ENCODE results near the gene ECI1.

ECI1 gene, protein sequence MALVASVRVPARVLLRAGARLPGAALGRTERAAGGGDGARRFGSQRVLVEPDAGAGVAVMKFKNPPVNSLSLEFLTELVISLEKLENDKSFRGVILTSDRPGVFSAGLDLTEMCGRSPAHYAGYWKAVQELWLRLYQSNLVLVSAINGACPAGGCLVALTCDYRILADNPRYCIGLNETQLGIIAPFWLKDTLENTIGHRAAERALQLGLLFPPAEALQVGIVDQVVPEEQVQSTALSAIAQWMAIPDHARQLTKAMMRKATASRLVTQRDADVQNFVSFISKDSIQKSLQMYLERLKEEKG

DNA sequence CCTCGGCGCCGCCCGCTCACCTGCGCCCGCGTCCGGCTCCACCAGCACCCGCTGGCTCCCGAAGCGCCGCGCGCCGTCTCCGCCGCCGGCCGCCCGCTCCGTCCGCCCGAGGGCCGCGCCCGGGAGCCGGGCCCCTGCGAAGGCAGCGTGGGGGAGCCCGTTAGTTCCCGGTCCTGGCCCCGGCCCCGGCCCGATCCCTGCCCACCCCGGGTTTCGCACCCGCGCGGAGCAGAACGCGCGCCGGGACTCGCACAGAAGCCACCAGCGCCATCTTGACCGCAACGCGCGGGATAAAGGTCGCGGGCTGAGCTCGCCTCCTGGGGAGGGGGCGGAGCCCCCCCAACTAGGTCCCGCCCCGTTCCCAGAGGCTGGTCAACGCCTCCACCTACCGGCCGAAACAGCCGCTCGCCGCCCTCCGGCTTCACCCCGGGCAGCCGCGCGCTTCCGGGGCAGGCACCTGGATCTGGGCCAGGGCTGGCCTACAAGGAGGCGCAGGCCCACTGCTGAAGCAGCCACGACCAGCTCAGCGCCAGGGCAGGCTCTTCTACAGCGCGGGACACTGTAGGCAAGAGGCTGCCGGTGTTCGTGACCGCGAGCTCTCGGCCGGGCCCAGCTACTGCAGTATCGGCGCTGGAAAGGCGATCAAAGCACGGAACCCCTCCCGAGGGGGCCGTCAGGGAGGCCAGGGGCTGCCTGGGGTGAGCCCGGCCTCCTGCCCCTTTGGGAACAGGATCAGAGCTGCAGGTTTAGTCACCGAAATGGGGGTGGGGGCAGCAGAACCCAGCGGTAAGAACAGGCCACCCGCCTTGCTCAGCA is at the start of gene ECI1:
ECI1 (minus strand) TSS at position 292 of the 816 bp plus-strand sequence; CDS start at position 271, 21 bp downstream.
- DNase-seq (ENCODE audit: low read depth in 3 of 3): peak; percentile 57 to 70 (median 61)

DNA sequence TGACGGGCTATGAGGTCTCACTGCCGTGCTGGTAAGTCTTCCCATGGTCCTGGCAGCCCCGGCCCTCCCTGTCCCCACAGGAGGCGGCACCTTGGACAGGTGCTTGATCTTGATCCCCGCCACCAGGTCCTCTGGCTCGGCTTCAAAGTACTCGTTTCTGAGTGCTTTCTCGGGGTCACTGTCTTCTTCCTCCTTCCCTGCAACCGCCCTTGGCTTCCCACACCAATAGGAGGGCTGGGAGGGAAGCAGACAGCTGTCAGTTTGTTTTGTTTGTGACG is 48.5 kb upstream of the ECI1 start:
- DNase-seq (ENCODE audit: low read depth in 3 of 3): no peak

DNA sequence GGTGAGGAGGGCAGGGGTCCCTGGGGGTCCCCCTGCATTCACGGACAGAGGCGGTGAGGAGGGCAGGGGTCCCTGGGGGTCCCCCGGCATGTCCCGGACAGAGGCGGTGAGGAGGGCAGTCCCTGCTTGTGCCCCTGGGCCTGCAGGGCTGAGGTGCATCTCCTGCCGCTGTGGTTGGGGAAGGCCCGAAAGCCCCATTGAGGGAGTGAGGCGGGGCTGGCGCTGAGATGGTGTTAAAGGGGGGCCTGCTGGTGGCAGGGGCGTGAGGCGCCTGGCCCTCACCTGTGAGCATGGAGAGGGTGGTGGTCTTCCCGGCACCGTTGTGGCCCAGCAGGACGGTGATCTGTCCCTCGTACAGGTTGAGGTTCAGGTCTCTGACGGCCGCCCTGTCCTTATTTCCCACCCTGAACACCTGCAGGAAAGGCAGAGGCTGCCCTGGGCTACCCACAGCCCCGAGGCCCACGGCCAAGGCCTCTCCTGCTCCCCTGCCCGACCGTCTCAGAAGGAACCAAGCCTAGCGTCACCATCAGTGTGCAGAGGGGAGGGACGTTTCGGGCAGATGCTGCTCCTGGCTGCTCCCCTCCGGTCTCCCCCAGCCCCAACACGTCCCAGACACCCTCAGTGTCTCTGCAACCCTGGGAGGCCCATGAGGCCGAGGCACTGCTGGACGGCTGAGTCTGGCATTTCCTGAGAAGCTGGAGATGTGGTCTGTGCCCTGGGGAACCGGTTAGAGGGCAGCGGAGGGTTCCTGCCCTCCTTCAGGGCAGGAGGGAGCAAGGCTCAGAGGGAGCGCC is 47.9 kb upstream of the ECI1 start:
- no peak for DNase-seq (ENCODE audit: low read depth in 3 of 3)

DNA sequence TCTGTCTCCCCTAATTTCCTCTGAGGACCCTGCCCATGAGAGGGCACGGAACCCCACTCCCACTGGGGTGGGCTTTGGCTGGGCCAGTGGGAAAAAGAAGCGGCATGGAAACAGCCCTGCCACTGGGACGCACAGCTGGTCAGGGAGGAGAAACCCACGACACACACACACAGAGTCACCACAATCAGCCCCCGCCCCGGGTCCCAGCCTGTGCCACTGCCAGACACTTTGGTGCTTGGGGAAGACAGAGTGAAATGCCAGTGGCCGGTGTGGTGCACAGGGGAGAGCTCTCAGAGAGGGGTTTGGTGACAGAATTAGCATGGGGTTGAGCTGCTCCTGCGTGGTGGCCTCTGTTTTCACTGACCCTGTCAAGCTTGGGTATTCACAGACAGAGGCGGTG is 47.2 kb upstream of the ECI1 start:
- no peak for DNase-seq (ENCODE audit: low read depth in 3 of 3)

DNA sequence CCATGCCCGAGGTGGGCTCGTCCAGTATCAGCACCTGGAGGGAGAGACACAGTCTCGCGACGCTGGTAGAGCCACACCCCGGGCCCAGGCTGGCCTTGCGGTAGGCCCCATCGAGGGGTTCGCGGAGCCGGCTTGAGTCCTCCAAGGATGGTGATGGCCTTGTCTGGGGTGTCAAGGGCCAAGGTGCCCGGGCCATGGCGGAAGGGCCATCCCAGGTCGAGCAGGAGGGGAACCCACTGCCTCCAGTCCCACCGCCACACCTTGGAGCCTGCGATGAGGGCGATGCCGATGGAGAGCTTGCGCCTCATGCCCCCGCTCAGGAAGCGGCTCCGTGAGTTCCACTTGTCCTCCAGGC is 46.1 kb upstream of the ECI1 start:
- DNase-seq (ENCODE audit: low read depth in 3 of 3): no peak

DNA sequence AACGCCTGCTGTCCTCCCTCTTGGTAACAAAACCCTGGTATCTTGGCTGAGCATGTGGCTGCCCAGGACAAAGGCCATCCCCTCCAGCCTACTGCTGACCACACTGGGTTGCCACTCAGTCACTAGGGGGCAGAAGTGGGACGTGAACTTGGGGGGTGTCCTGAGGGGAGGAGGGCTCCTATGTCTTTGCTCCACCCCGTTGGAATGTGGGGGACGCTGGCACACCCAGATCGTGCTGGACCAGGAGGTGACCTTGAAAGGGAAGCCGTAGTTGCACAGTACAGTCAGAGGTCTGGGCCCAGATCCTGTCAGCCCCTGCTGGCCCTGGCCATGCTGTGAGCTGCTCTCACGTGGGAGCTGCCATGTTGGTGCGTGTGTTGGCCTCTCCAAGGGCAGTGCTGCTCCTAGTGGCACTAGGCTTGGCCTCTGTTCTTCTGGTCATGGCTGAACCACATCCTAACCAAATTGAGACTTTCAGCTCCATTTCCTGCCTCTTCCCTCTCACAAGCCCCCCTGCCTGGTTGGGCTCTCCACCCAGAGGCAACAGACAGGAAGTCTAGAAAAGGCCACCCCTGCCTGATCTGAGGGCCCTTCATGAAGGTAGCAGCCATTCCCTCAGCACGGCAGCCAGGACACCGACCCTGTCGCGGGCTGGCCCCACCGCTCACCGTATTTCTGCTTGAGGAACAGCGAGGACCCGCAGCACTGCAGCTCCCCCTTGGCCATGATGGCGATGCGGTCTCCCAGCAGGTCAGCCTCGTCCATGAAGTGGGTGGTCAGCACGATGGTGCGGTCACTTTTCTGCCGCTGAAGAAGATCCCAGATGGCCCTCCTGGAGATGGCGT is 45.5 kb upstream of the ECI1 start:
- no peak for DNase-seq (ENCODE audit: low read depth in 3 of 3)

DNA sequence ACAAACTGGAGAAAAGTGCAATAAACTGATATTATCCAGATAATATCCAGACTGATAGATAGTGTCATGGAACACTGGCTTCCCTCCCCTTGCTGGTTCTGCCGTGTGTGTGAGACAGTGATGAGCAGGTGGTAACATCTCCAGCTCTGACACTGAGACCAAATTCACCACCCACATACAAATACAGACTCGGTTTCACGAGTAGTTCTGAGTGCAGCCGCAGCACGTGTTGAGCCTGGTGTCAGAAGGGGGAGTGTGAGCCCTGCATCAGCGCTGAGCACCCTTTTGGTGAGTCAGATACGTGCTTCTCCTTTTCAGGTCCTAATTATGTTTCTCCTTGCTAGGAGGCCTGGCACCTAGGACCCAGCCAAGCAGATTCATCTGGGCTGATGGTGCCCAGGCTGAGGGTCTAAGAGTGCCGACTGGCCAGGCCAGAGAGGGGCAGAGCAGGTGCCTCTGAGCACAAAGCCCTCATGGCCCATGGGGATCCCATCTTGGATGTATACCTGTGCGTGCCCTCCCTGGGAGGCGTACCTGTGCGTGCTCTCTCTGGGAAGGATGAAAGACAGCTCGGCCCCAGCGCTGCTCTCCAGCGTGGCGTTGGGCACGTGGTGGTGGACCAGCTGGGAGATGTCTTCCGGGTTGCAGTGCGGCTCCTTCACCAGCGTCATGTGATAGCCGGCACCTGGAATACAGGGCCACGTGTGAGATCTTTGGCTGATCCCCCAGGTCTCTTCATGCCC is 43.8 kb upstream of the ECI1 start:
- no peak for DNase-seq (ENCODE audit: low read depth in 3 of 3)

DNA sequence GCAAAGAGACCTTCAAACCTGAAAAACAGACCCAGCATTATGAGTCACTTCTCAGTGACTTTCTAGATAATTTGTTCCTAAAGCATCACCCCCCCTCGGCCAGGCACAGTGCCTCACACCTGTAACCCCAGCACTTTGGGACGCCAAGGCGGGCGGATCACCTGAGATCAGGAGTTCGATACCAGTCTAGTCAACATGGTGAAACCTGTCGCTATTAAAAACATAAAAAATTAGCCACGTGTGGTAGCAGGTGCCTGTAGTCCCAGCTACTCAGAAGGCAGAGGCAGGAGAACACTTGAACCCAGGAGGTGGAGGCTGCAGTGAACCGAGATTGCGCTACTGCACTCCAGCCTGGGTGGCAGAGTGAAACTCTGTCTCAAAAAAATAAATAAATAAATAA is 40.8 kb upstream of the ECI1 start:
- no peak for DNase-seq (ENCODE audit: low read depth in 3 of 3)

DNA sequence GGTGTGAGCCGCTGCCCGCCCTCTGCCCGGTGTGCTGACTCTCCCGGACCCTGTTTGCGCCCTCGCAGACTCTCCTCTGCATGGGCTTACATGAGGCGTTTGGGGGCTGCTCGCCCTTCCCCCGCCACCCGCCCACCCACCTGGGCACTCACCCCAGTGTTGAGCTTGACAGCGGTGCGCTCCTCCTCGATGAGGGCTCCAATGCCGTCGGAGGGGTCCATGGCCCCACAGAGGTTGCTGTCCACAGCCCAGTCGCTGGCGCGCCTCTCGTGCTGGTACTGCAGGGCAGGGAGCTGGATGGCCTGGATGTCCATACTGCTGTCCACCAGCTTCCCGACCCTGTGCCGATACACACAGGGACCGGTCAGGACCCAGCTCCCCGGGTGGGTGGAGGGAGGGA is 37.9 kb upstream of the ECI1 start:
- no peak for DNase-seq (ENCODE audit: low read depth in 3 of 3)

DNA sequence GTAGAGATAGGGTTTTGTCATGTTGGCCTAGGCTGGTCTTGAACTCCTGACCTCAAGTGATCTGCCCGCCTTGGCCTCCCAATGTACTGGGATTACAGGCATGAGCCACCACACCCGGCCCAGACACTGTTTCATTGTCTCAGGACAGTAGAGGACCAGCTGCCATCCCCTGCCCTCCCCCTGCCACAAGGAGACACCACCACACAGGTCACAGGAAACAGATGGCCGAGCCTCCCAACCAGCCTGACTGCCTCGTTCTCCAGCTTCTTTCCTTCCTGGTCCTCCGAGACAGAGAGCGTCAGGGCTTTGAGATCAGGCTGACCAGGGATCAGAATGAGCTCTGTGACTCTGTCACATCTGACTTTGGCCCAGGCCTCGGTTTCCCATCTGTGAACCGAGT is 37.3 kb upstream of the ECI1 start:
- DNase-seq (ENCODE audit: low read depth in 3 of 3): no peak

DNA sequence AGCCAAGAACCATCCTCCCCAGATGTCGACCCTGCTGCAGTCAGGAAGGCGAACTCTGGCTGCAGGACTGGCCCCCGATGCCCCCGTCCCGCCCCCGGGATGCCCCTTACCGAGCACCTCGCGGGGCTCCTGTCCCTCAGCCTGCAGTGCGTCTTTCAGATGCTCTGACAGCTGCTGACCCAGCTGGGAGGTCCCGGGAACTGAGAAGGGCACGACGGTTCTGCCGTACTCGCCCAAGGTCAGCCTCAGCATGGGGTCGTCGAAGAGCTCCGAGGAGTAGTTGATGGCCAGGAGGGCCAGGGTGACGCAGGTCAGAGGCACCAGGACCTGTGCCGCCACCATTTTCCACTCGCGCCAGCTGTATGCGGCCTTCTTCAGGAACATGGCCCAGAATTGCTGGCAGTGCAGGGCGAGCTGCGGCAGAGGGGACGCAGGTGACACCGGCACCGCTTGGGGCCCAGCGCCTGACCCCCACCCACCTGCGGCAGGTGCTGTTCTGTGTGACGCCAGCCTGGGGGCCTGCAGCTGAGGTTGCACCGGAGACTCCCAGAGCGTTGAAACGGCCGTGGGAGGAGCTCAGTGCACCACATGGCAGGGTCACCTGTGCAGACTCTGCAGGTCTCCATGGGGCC is 36.6 kb upstream of the ECI1 start:
- no peak for DNase-seq (ENCODE audit: low read depth in 3 of 3)

DNA sequence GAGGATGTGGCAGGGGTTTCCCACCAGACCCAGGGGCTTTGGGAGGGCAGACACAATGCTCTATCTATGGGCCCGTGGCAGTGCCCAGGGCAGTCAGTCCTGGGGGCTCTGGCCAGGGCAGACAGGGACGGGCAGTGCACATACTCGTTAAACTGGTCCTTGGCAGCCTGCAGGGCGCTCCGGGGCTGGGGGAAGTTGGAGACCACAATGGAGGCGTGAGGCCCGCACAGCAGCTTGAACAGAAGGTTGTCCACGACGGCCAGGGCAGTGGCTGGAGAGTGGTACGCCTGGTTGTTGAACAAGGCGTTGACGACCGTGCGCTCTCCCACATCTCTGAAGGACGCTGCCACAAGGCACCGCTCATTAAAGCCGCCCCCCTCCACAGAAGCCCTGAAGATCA is 35.2 kb upstream of the ECI1 start:
- DNase-seq (ENCODE audit: low read depth in 3 of 3): no peak

DNA sequence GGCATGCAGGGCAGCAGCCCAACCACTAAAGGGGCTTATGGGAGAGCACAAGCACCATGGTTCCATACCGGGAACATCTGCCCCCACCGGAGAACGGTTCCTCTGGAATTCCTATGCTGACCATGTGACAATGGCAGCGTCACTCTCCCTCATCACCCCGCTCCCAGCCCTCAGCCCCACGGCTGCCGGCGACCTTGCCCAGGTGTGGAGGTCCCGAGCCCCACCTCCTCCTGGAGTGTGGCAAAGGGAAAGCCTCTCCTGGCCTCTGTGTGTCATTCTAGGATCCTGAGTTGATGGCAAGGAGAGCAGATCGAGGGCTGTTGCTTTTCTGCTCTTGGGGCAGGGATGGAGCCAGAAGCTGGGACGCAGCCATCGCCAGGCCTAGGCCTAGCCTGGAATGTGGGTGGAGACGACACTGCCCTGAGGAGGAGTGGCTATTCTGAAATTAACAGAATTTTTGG is 34.4 kb upstream of the ECI1 start:
- DNase-seq (ENCODE audit: low read depth in 3 of 3): no peak

DNA sequence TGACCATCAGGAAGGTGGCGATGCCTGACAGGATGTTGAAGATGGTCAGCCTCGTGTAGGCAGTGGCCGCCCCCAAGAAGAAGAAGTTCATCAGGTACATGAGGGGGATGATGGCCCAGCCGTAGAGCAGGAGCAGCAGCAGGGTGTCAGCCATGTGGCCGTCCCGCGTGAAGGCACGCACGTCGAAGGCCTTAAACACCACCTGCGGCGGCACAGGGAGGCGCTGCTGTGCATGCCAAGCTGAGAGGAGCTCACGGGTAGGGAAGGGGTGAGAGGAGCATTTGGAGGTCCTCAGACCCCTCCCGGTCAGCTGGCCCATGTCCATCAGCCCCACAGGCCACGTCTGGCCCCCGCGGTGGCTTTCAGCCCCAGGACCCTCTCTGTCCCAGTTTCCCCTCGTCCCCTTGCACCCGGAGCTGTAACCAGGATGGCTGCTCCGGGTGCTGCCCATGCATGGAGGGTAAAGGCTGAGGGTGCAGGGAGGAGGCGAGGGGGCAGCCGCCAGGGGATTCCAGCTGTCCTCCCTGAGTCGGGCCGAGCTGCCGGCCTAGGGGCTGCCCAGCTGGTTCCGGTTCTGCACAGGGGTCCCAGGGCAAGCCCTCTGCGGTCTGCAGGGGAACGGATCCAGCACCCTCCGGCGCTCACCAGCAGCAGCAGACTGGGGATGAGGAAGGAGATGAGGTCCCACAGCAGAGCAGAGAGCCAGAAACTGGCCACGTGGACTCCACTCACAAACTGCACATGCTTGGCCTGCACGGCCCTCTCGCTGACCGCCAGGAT is 33.6 kb upstream of the ECI1 start:
- DNase-seq (ENCODE audit: low read depth in 3 of 3): no peak

DNA sequence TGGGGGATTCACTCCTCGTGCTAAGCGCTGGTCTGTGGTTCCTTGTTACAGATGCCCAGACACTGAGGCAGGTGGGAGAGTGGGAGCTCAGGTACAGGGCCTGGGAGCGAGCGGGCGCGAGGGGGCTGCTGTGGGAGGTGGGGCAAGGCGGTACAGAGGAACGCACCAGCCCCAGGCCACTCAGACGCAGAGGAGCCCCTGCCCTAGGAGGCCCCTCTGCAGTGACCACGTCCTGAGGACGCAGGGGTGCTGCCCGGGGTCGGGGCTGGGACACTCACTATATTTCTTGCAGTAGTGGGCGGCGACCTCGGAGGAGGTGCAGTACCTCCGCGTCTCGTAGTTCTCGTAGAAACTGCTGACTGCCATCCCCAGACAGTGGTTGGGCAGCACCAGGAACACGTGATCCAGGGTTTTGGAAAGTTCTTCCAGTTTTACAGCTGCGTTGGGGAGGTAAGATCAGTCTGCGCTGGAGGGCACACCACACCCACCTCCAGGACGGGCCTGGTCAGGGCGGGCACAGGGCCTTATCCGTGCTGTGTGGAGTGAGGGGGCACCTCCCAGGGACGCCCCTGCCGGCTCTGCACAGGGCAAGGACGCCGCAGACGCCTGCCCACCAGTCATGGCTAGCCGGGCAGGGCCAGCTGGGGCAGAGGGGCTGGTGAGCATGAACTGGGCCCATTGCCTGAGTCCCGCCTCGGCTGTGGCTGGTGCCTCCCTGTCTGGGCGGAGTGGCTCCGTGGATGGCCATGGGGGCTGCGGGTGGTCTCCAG is 32.8 kb upstream of the ECI1 start:
- DNase-seq (ENCODE audit: low read depth in 3 of 3): no peak

DNA sequence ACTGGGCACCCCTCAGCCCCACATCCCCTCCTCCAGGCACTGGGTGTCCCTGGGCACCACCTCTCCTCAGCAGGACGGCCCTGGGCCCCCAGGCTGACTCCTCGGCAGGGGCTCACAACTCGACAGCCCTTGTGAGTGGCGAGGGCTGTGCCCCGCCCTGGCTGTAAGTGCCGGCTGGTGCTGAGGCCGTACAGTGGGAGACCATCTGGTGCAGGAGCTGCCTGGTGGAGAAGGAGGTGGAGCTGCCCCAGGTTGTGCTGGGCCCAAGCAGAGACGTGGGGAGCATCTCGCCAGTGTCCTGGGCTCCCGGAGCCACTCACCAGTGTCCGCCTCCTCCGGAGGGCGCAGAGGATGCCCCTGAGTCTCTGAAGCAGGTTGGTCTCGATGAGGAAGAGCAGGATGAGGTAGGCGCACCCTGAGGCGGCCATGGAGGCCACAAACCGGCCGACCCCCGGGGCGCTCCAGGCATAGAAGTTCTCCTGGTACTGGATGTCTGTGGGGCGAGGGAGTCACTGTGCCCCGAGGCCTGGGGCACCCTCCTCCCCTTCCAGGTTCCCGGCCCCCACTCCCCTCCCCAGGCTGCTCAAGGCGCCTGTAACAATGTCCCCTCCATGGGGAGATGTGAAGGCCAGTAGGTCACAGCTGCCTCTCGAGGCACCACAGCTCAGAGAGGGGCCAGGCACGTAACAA is 31.6 kb upstream of the ECI1 start:
- no peak for DNase-seq (ENCODE audit: low read depth in 3 of 3)

DNA sequence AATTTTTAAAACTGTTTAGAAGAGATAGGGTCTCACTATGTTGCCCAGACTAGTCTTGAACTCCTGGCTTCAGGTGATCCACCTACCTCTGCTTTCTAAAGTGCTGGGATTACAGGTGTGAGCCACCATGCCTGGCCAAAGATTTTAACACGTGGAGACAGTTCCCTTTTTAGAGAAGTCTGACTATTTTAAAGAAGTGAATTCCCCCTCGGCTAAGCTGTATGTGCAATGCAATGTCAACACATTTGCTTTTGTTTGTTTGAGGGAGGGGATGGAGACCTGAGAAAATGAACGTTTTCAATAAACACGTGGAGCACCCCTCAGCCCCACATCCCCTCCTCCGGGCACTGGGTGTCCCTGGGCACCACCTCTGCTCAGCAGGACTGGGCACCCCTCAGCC is 30.9 kb upstream of the ECI1 start:
- no peak for DNase-seq (ENCODE audit: low read depth in 3 of 3)

DNA sequence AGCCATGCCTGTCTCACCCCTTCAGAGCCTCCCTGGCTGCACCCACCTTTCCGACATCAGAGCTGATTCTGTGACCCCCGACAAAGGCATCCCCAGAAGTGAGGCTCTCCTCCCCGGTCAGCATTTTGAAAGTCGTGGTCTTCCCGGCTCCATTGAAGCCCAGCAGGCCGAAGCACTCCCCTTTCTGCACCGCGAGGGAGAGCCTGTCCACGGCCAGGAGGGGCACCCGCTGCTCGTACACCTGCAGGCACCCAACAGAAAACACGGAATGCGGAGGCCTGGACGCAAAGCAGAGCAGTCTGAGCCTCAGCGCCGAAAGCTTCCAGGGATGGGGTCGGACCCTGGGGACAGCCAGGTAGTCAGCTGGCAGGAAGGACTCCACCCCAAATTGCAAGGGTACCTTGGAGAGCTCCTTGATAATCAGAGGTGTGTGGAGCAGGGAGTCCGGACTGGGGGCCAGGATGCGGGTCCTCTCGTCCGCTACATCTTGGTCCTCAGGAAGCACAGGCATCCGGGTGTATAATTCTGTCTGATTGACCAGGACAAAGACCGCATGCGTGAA is 29.7 kb upstream of the ECI1 start:
- DNase-seq (ENCODE audit: low read depth in 3 of 3): no peak
